HepG2 (cell line): ENCODE measurements around the gene MAP3K5. TPM values are rescaled to one million over a fixed set of nuclear protein-coding genes. Genes with fewer than 3 reads are reported as not detected.

Experiments used
- ATAC-seq: fragments of 200-7000 bp; cut with Tn5 transposase; 3 replicates; pipeline ENCODE4 v1.9.1; 2020; ENCODE audit warnings: mild to moderate bottlenecking, moderate library complexity
- BruUV-seq: library from RNA; stranded (reverse); fragments of 400-500 nt; replicated peaks from 2 replicates; lab custom pipeline; 2021; lab: Mats Ljungman, UMichigan
- CTCF ChIA-PET: fragments of 300-600 bp; formaldehyde crosslinking; extraction: SDS; loops from one replicate; lab custom pipeline; 2021; ENCODE audit warnings: low total read pairs, inconsistent platforms, low intra/inter-chr PET ratio; lab: Yijun Ruan, JAX
- POLR2A ChIA-PET: fragments of 350-600 bp; sonication (Branson Sonifier 250); formaldehyde crosslinking; loops from one replicate; lab custom pipeline; 2020; ENCODE audit warnings: antibody characterized with exemption, inconsistent platforms; lab: Yijun Ruan, JAX
- DNase-seq: peaks from one replicate; pipeline ENCODE4 v3.0.0-alpha.2; 2015; ENCODE audit warnings: low spot score
- FAIRE-seq: peaks from 3 replicates; lab custom pipeline; 2011; peaks lifted over from hg19 to GRCh38; lab: Jason Lieb, UNC
- H2AFZ ChIP-seq: one replicate; pipeline ENCODE4 v1.6.1; 2011; ENCODE audit warnings: low read length, inconsistent platforms
- H3K27ac ChIP-seq: fragments of 300-600 bp; 3 replicates; pipeline ENCODE4 v1.8.0; 2011; ENCODE audit warnings: mixed run types, mild to moderate bottlenecking, mixed read lengths, low read length, inconsistent platforms; ENCODE audit not compliant: insufficient read depth; ENCODE audit errors: extremely low read length
- H3K27me3 ChIP-seq, 2 experiments: fragments of 200-600 bp in 1 of 2; 2 replicates in 1 of 2; 3 replicates in 1 of 2; pipeline versions ENCODE4 v1.6.0 to v1.8.0; 2011; ENCODE audit warnings: low read length in 2 of 2, mild to moderate bottlenecking in 2 of 2, moderate library complexity in 2 of 2, inconsistent platforms in 1 of 2; ENCODE audit not compliant: insufficient read depth in 2 of 2, control insufficient read depth in 1 of 2
- H3K36me3 ChIP-seq, 2 experiments: fragments of 200-600 bp in 1 of 2; replicated peaks in 1 of 2; 2 replicates in 1 of 2; 3 replicates in 1 of 2; pipeline versions ENCODE4 v1.5.1 to v1.8.0; 2011; ENCODE audit warnings: low read length in 2 of 2, inconsistent platforms in 1 of 2; ENCODE audit not compliant: insufficient read depth in 2 of 2, control insufficient read depth in 1 of 2
- H3K4me1 ChIP-seq: 2 replicates; pipeline ENCODE4 v1.5.1; 2012; ENCODE audit warnings: low read length, inconsistent platforms; ENCODE audit not compliant: insufficient read depth
- H3K4me2 ChIP-seq: 2 replicates; pipeline ENCODE4 v1.6.0; 2011; ENCODE audit warnings: low read depth, low read length, inconsistent platforms
- H3K4me3 ChIP-seq, 3 experiments: fragments of 200-600 bp in 1 of 3; sonication (generic), shearing (Covaris generic) in 1 of 3; replicated peaks in 1 of 3; 2 replicates each; pipeline ENCODE4 v1.5.1; 2011 to 2016; ENCODE audit warnings: low read length in 3 of 3, inconsistent platforms in 2 of 3, low read depth in 2 of 3, mild to moderate bottlenecking in 2 of 3, control low read depth in 1 of 3, mixed read lengths in 1 of 3; ENCODE audit not compliant: insufficient read depth in 1 of 3
- H3K79me2 ChIP-seq: one replicate; pipeline ENCODE4 v1.6.1; 2011; ENCODE audit warnings: low read length, inconsistent platforms; ENCODE audit not compliant: insufficient read depth
- H3K9ac ChIP-seq: 2 replicates; pipeline ENCODE4 v1.6.0; 2011; ENCODE audit warnings: mild to moderate bottlenecking, low read depth, low read length, inconsistent platforms; ENCODE audit not compliant: insufficient read depth
- H3K9me3 ChIP-seq: 2 replicates; pipeline ENCODE4 v1.5.1; 2012; ENCODE audit warnings: mild to moderate bottlenecking, low read length
- H4K20me1 ChIP-seq: 2 replicates; pipeline ENCODE4 v1.6.0; 2011; ENCODE audit warnings: inconsistent platforms, mild to moderate bottlenecking, low read length, moderate library complexity; ENCODE audit not compliant: insufficient read depth
- MAFG ChIP-seq: sonication (generic); formaldehyde crosslinking; IDR thresholded peaks from 2 replicates; pipeline ENCODE4 v1.5.1; 2020; ENCODE audit warnings: mild to moderate bottlenecking, missing genetic modification reagents
- MAFK ChIP-seq, 2 experiments: IDR thresholded peaks in 1 of 2; conservative IDR thresholded peaks in 1 of 2; 2 replicates each; pipeline ENCODE4 v1.6.1; 2011; ENCODE audit warnings: improper control_type of control experiment in 2 of 2, low read length in 2 of 2
- MTF1 ChIP-seq: sonication (generic); formaldehyde crosslinking; IDR thresholded peaks from 2 replicates; pipeline ENCODE4 v1.5.0; 2020; ENCODE audit warnings: missing genetic modification reagents
- NAIF1 ChIP-seq: sonication (generic); formaldehyde crosslinking; IDR thresholded peaks from 2 replicates; pipeline ENCODE4 v1.5.0; 2020; ENCODE audit warnings: mild to moderate bottlenecking, missing genetic modification reagents, borderline replicate concordance
- TGIF2 ChIP-seq: IDR thresholded peaks from 2 replicates; pipeline ENCODE4 v1.6.1; 2016; ENCODE audit warnings: control low read depth, missing compliant biosample characterization
- ZNF660 ChIP-seq: sonication (generic); formaldehyde crosslinking; IDR thresholded peaks from 2 replicates; pipeline ENCODE4 v1.5.1; 2020; ENCODE audit warnings: mild to moderate bottlenecking, low read depth, missing genetic modification reagents, borderline replicate concordance
- WGBS: methylation state at CpG from one replicate; pipeline ENCODE4 v1.1.6; 2017; ENCODE audit warnings: low lambda C conversion rate; 5-methylcytosine and 5-hydroxymethylcytosine counted together
- in situ Hi-C: cut with HindIII; loops from 2 replicates; pipeline ENCODE4 v1.10.0; 2017; ENCODE audit warnings: low pct_unique_long_range_greater_than_20kb; ENCODE audit not compliant: extremely low pct_ligation_motif_present
- intact Hi-C: fragments of 100-400 bp; cut with micrococcal nuclease; formaldehyde crosslinking; loops from one replicate; pipeline ENCODE4 v1.10.0; 2022; ENCODE audit not compliant: unreplicated experiment
- polyA plus RNA-seq, 8 experiments: library from polyadenylated mRNA; depleted of rRNA in 3 of 8; stranded (reverse) in 7 of 8; unstranded in 1 of 8; fragments of >200 nt; fragmentation: Illumina TruSeq in 4 of 8; extraction: Trizol in 4 of 8; gene quantifications; 2 replicates each; pipeline versions ENCODE4 v1.2.1 to v1.2.3, GENCODE V29; 2011 to 2016; ENCODE audit warnings: low read depth in 4 of 8, missing spikeins in 1 of 8, mixed read lengths in 1 of 8; ENCODE audit not compliant: insufficient read depth in 1 of 8
- total RNA-seq, 5 experiments: library from RNA; depleted of rRNA; stranded (reverse); fragments of >200 nt; fragmentation: Illumina TruSeq; extraction: Trizol; gene quantifications; 2 replicates each; pipeline ENCODE4 v1.2.3, GENCODE V29; 2016; ENCODE audit warnings: low read depth in 1 of 5
- TF ChIP-seq, protein P1 (sequence below): IDR thresholded peaks from 2 replicates; pipeline ENCODE4 v1.6.1; 2012; ENCODE audit warnings: low read depth, low read length, improper control_type of control experiment
- TF ChIP-seq, protein P2 (sequence below): sonication (generic); formaldehyde crosslinking; IDR thresholded peaks from 2 replicates; pipeline ENCODE4 v1.8.1; 2023; ENCODE audit warnings: mild to moderate bottlenecking, inconsistent platforms, moderate library complexity, missing genetic modification reagents, borderline replicate concordance

MAP3K5 gene
- total and polyA plus RNA-seq, 2 of the 13 experiments (the other 11 are each of a cell fraction or from before 2014, with no cell fraction given) = not detected

DNA sequence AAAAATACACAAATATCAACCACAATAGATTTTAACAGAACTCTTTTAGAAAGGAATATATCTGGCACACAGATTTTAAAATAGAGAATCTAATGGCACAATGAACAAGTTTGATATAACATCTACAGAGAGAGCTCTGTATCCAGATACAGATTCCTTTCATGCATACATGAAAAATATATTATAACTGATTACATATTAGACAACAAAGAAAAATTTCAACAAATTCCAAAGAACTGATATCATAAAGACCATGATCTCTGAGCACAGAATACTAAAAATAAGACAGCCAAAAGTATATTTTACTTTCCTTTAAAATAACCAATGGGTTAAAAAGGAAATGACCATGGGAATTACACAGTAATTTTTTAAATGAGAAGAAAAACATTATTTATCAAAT, 167.9 kb downstream of the MAP3K5 start:
- no peak overlapping the region for H3K4me3 ChIP-seq
- no TSS peak for BruUV-seq
- TF ChIP-seq TGIF2 (no peak), MTF1 (CRISPR knock-in tag) (no peak), MAFG (no peak), NAIF1 (no peak), ZNF660 (no peak)
- TF ChIP-seq, protein P1, sequence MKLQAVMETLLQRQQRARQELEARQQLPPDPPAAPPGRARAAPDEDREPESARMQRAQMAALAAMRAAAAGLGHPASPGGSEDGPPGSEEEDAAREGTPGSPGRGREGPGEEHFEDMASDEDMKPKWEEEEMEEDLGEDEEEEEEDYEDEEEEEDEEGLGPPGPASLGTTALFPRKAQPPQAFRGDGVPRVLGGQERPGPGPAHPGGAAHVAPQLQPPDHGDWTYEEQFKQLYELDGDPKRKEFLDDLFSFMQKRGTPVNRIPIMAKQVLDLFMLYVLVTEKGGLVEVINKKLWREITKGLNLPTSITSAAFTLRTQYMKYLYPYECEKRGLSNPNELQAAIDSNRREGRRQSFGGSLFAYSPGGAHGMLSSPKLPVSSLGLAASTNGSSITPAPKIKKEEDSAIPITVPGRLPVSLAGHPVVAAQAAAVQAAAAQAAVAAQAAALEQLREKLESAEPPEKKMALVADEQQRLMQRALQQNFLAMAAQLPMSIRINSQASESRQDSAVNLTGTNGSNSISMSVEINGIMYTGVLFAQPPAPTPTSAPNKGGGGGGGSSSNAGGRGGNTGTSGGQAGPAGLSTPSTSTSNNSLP = no peak
- TF ChIP-seq, protein P2, sequence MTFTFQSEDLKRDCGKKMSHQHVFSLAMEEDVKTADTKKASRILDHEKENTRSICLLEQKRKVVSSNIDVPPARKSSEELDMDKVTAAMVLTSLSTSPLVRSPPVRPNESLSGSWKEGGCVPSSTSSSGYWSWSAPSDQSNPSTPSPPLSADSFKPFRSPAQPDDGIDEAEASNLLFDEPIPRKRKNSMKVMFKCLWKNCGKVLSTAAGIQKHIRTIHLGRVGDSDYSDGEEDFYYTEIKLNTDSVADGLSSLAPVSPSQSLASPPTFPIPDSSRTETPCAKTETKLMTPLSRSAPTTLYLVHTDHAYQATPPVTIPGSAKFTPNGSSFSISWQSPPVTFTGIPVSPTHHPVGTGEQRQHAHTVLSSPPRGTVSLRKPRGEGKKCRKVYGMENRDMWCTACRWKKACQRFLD = no peak
- H2AFZ ChIP-seq = no peak overlapping the region
- no peak overlapping the region for H3K4me2 ChIP-seq
- no peak for FAIRE-seq
- in situ Hi-C loops (no loop called here), intact Hi-C loops (no loop called here)
- DNase-seq = no peak
- ChIA-PET CTCF (no interaction called here), POLR2A (no interaction called here)
- H3K4me1 ChIP-seq = no peaks in the 10 kb centered on the region
- H3K27me3 ChIP-seq = peaks cover 0 to 28% of the 10 kb centered on the region in 2 experiments; a peak in 3 of 5 replicates
- H4K20me1 ChIP-seq = no peaks in the 10 kb centered on the region
- H3K9ac ChIP-seq = no peak overlapping the region
- no peaks in the 10 kb centered on the region for H3K9me3 ChIP-seq
- ATAC-seq = no peak
- no peaks in the 10 kb centered on the region for H3K36me3 ChIP-seq
- H3K79me2 ChIP-seq = no peaks in the 10 kb centered on the region
- H3K27ac ChIP-seq = no peak overlapping the region

DNA sequence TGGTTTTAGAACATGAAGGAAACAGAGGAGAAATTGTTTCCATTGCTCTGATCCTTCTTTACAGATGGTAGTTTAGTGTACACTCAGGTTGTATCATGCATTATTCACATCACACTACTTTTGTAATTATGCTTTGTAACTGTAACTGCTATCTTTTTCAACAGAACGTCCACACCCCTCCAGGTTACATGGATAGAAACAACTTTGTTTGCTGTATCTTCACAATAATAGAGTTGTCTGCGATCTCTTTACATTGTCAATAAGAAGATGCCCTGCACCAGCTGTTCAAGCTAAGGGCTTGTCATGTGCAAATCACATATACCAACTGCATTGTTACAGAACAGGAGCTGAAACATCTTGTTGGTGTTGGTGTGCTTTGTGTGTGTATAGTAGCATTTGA, 174.2 kb downstream of the MAP3K5 start:
- Histone ChIP-seq H3K4me1 (no peaks in the 10 kb centered on the region), H3K4me2 (no peak overlapping the region), H3K79me2 (no peaks in the 10 kb centered on the region), H3K27ac (no peak overlapping the region), H2AFZ (no peak overlapping the region), H4K20me1 (no peaks in the 10 kb centered on the region), H3K27me3 (peaks cover 0 to 19% of the 10 kb centered on the region in 2 experiments; a peak in 3 of 5 replicates), H3K4me3 (no peak overlapping the region), H3K9ac (no peak overlapping the region), H3K36me3 (no peaks in the 10 kb centered on the region), H3K9me3 (no peaks in the 10 kb centered on the region)
- intact Hi-C loops (no loop called here), in situ Hi-C loops (no loop called here)
- WGBS = 2% methylated on average over 2 of the region's 2 CpGs
- no peak for TF ChIP-seq MAFK (conservative IDR thresholded peaks at IDR 0.05 in 1 of 2, IDR thresholded peaks at IDR 0.05 in 1 of 2; ENCODE audit: low read length in 2 of 2)
- no peak for ATAC-seq
- ChIA-PET POLR2A (no interaction called here), CTCF (no interaction called here)
- no peak for DNase-seq
- FAIRE-seq = no peak
- no TSS peak for BruUV-seq
